Body of pancreas (tissue), 4 donors: ENCODE data around the gene SKIC8.

Source experiments
- CTCF ChIP-seq, 7 experiments: fragments of 450-650 bp in 4 of 7; fragments of 200-600 bp in 3 of 7; sonication (generic) in 3 of 7; IDR thresholded peaks; one replicate each; pipeline ENCODE4 v1.5.1; 2016 to 2019; ENCODE audit warnings: antibody characterized with exemption in 7 of 7
- POLR2A ChIP-seq, 3 donors: fragments of 450-650 bp; IDR thresholded peaks; one replicate each; pipeline ENCODE4 v1.6.1; 2016; ENCODE audit warnings: antibody characterized with exemption in 3 of 3, mild to moderate bottlenecking in 2 of 3

GRCh38 chr15:78257681-78258080 lies 41.7 kb downstream of the SKIC8 start:
- TF ChIP-seq CTCF (IDR thresholded peaks at IDR 0.05) (no peak), POLR2A (IDR thresholded peaks at IDR 0.05) (no peak)
